ENCODE results near the gene HNRNPH3.
A peak's percentile ranks its signal among the peaks of the same experiment; 100 is the strongest.

The HNRNPH3 gene

GRCh38 chr10:68346774-68347173 is 14.9 kb downstream of the HNRNPH3 start:
- Histone ChIP-seq H3K27me3 (ENCODE audit: insufficient read depth, poor library complexity, severe bottlenecking) (no peaks in the 10 kb centered on the region), H3K4me3 (replicated peaks; ENCODE audit: insufficient read depth, low read length) (no peak overlapping the region), H3K27ac (replicated peaks) (no peak overlapping the region)
- TF ChIP-seq, protein P1, sequence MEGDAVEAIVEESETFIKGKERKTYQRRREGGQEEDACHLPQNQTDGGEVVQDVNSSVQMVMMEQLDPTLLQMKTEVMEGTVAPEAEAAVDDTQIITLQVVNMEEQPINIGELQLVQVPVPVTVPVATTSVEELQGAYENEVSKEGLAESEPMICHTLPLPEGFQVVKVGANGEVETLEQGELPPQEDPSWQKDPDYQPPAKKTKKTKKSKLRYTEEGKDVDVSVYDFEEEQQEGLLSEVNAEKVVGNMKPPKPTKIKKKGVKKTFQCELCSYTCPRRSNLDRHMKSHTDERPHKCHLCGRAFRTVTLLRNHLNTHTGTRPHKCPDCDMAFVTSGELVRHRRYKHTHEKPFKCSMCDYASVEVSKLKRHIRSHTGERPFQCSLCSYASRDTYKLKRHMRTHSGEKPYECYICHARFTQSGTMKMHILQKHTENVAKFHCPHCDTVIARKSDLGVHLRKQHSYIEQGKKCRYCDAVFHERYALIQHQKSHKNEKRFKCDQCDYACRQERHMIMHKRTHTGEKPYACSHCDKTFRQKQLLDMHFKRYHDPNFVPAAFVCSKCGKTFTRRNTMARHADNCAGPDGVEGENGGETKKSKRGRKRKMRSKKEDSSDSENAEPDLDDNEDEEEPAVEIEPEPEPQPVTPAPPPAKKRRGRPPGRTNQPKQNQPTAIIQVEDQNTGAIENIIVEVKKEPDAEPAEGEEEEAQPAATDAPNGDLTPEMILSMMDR (IDR thresholded peaks at IDR 0.05; ENCODE audit: insufficient read depth, low read length): no peak
- TF ChIP-seq, protein P2, sequence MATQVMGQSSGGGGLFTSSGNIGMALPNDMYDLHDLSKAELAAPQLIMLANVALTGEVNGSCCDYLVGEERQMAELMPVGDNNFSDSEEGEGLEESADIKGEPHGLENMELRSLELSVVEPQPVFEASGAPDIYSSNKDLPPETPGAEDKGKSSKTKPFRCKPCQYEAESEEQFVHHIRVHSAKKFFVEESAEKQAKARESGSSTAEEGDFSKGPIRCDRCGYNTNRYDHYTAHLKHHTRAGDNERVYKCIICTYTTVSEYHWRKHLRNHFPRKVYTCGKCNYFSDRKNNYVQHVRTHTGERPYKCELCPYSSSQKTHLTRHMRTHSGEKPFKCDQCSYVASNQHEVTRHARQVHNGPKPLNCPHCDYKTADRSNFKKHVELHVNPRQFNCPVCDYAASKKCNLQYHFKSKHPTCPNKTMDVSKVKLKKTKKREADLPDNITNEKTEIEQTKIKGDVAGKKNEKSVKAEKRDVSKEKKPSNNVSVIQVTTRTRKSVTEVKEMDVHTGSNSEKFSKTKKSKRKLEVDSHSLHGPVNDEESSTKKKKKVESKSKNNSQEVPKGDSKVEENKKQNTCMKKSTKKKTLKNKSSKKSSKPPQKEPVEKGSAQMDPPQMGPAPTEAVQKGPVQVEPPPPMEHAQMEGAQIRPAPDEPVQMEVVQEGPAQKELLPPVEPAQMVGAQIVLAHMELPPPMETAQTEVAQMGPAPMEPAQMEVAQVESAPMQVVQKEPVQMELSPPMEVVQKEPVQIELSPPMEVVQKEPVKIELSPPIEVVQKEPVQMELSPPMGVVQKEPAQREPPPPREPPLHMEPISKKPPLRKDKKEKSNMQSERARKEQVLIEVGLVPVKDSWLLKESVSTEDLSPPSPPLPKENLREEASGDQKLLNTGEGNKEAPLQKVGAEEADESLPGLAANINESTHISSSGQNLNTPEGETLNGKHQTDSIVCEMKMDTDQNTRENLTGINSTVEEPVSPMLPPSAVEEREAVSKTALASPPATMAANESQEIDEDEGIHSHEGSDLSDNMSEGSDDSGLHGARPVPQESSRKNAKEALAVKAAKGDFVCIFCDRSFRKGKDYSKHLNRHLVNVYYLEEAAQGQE (IDR thresholded peaks at IDR 0.05; ENCODE audit: insufficient replicate concordance, low read depth): no peak
- TF ChIP-seq GABPA (IDR thresholded peaks at IDR 0.05; ENCODE audit: low read depth) (no peak), SPI1 (IDR thresholded peaks at IDR 0.05; ENCODE audit: borderline replicate concordance, low read depth) (no peak), POLR2AphosphoS5 (IDR thresholded peaks at IDR 0.05; ENCODE audit: low read depth) (no peak)
- no peak for DNase-seq (ENCODE audit: low read depth in 1 of 2, low spot score in 1 of 2)

DNA sequence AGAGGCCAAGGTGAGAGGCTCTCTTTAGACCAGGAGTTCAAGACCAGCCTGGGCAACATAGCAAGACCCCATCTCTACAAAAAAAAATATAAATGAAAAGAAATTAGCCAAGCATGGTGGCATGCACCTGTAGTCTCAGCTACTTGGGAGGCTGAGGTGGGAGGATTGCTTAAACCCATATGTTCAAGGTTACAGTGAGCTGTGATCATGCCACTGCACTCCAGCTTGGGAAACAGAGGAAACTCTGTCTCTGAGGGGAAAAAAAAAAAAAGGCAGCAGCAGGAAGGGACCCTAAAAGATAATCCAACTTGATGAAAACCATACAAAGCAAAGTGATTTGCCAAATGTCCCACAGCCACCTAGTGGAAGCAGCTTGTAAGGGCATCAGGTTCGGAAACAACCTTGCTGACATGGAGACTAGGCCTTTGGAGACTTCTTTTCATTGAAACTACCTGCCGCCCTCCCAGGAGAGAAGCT is 16.4 kb downstream of the HNRNPH3 start:
- TF ChIP-seq, protein P1 (IDR thresholded peaks at IDR 0.05; ENCODE audit: insufficient read depth, low read length): peak; percentile 96
- no peak for TF ChIP-seq POLR2AphosphoS5 (IDR thresholded peaks at IDR 0.05; ENCODE audit: low read depth)
- H3K27me3 ChIP-seq (ENCODE audit: insufficient read depth, poor library complexity, severe bottlenecking): no peaks in the 10 kb centered on the region
- peak; percentile 25 to 53 for DNase-seq (ENCODE audit: low read depth in 1 of 2, low spot score in 1 of 2)
- no peak overlapping the region for H3K4me3 ChIP-seq (replicated peaks; ENCODE audit: insufficient read depth, low read length)
- no peak overlapping the region for H3K27ac ChIP-seq (replicated peaks)

GRCh38 chr10:68353537-68353936 is 21.7 kb downstream of the HNRNPH3 start:
- TF ChIP-seq, protein P2 (IDR thresholded peaks at IDR 0.05; ENCODE audit: insufficient replicate concordance, low read depth): no peak
- TF ChIP-seq GABPA (IDR thresholded peaks at IDR 0.05; ENCODE audit: low read depth): no peak
- TF ChIP-seq, protein P1 (IDR thresholded peaks at IDR 0.05; ENCODE audit: insufficient read depth, low read length): no peak
- no peak for TF ChIP-seq POLR2AphosphoS5 (IDR thresholded peaks at IDR 0.05; ENCODE audit: low read depth)
- TF ChIP-seq SPI1 (IDR thresholded peaks at IDR 0.05; ENCODE audit: borderline replicate concordance, low read depth): no peak
- Histone ChIP-seq H3K27ac (replicated peaks) (no peak overlapping the region), H3K4me3 (replicated peaks; ENCODE audit: insufficient read depth, low read length) (no peak overlapping the region), H3K27me3 (ENCODE audit: insufficient read depth, poor library complexity, severe bottlenecking) (no peaks in the 10 kb centered on the region)
- DNase-seq (ENCODE audit: low read depth in 1 of 2, low spot score in 1 of 2): no peak

- TF ChIP-seq GABPA (IDR thresholded peaks at IDR 0.05; ENCODE audit: low read depth): no peak
- no peak for TF ChIP-seq SPI1 (IDR thresholded peaks at IDR 0.05; ENCODE audit: borderline replicate concordance, low read depth)
- TF ChIP-seq, protein P1 (IDR thresholded peaks at IDR 0.05; ENCODE audit: insufficient read depth, low read length): no peak
- TF ChIP-seq, protein P2 (IDR thresholded peaks at IDR 0.05; ENCODE audit: insufficient replicate concordance, low read depth): no peak
- TF ChIP-seq POLR2AphosphoS5 (IDR thresholded peaks at IDR 0.05; ENCODE audit: low read depth): no peak
Measured at GRCh38 chr10:68359189-68359588, 27.3 kb downstream of the HNRNPH3 start.

More at GRCh38 chr10:68359189-68359588, 27.3 kb downstream of the HNRNPH3 start:
- Histone ChIP-seq H3K4me3 (replicated peaks; ENCODE audit: insufficient read depth, low read length) (no peak overlapping the region), H3K27ac (replicated peaks) (no peak overlapping the region), H3K27me3 (ENCODE audit: insufficient read depth, poor library complexity, severe bottlenecking) (no peaks in the 10 kb centered on the region)
- no peak for DNase-seq (ENCODE audit: low read depth in 1 of 2, low spot score in 1 of 2)
